Neuronal stem cell (in vitro differentiated cells): ENCODE measurements around the gene MED1.
A peak's percentile ranks its signal among the peaks of the same experiment; 100 is the strongest.

Experiments
- DNase-seq: peaks from one replicate; pipeline ENCODE4 v3.0.0-alpha.2; 2013; ENCODE audit warnings: low spot score
- H2AFZ ChIP-seq: one replicate; pipeline ENCODE4 v1.6.1; 2013; ENCODE audit warnings: mild to moderate bottlenecking, low read length, inconsistent platforms
- H2AK5ac ChIP-seq: 2 replicates; pipeline ENCODE4 v1.6.1; 2013; ENCODE audit warnings: low read depth, mild to moderate bottlenecking, inconsistent platforms, low read length, moderate library complexity, mixed read lengths
- H2BK120ac ChIP-seq: 2 replicates; pipeline ENCODE4 v1.6.1; 2013; ENCODE audit warnings: low read depth, mild to moderate bottlenecking, inconsistent platforms, low read length, moderate library complexity, mixed read lengths
- H2BK12ac ChIP-seq: one replicate; pipeline ENCODE4 v1.6.1; 2013; ENCODE audit warnings: low read length, inconsistent platforms
- H2BK15ac ChIP-seq: 2 replicates; pipeline ENCODE4 v1.6.1; 2013; ENCODE audit warnings: mild to moderate bottlenecking, low read length, inconsistent platforms, mixed read lengths
- H2BK5ac ChIP-seq: one replicate; pipeline ENCODE4 v1.6.1; 2013; ENCODE audit warnings: inconsistent platforms, mild to moderate bottlenecking, low read length, moderate library complexity
- H3K14ac ChIP-seq: one replicate; pipeline ENCODE4 v1.6.1; 2013; ENCODE audit warnings: low read length, inconsistent platforms
- H3K18ac ChIP-seq: 2 replicates; pipeline ENCODE4 v1.6.1; 2013; ENCODE audit warnings: low read length, inconsistent platforms
- H3K23ac ChIP-seq: 2 replicates; pipeline ENCODE4 v1.6.1; 2013; ENCODE audit warnings: low read depth, mild to moderate bottlenecking, mixed read lengths, low read length, inconsistent platforms; ENCODE audit not compliant: poor library complexity
- H3K27ac ChIP-seq: replicated peaks from 3 replicates; pipeline ENCODE4 v1.5.1; 2013; ENCODE audit warnings: low read length, inconsistent platforms
- H3K27me3 ChIP-seq, 3 experiments: 2 replicates each; pipeline ENCODE4 v1.6.1; 2013; ENCODE audit warnings: low read length in 3 of 3, mild to moderate bottlenecking in 2 of 3, inconsistent platforms in 1 of 3, low read depth in 1 of 3, mixed read lengths in 1 of 3, moderate library complexity in 1 of 3; ENCODE audit not compliant: control insufficient read depth in 3 of 3, insufficient read depth in 3 of 3
- H3K36me3 ChIP-seq, 2 donors: replicated peaks in 1 of 2; 2 replicates each; pipeline ENCODE4 v1.6.1; 2013; ENCODE audit warnings: low read length in 2 of 2; ENCODE audit not compliant: control insufficient read depth in 2 of 2, insufficient read depth in 2 of 2
- H3K4ac ChIP-seq: 2 replicates; pipeline ENCODE4 v1.6.1; 2013; ENCODE audit warnings: inconsistent platforms, mild to moderate bottlenecking, low read length, moderate library complexity
- H3K4me1 ChIP-seq, 2 donors: 1 replicate in 1 of 2; 2 replicates in 1 of 2; pipeline ENCODE4 v1.6.1; 2013; ENCODE audit warnings: low read length in 2 of 2, low read depth in 1 of 2; ENCODE audit not compliant: control insufficient read depth in 2 of 2, insufficient read depth in 1 of 2
- H3K4me2 ChIP-seq: one replicate; pipeline ENCODE4 v1.6.1; 2013; ENCODE audit warnings: mild to moderate bottlenecking, low read length, inconsistent platforms; ENCODE audit not compliant: insufficient read depth, poor library complexity, severe bottlenecking
- H3K4me3 ChIP-seq, 2 donors: 2 replicates each; pipeline ENCODE4 v1.5.1; 2013; ENCODE audit warnings: low read length in 2 of 2, mild to moderate bottlenecking in 2 of 2, inconsistent platforms in 1 of 2, moderate library complexity in 1 of 2
- H3K79me1 ChIP-seq: one replicate; pipeline ENCODE4 v1.6.1; 2013; ENCODE audit warnings: low read depth, mild to moderate bottlenecking, inconsistent platforms, low read length, moderate library complexity
- H3K9ac ChIP-seq: one replicate; pipeline ENCODE4 v1.6.1; 2013; ENCODE audit warnings: mild to moderate bottlenecking, low read depth, low read length, inconsistent platforms; ENCODE audit not compliant: poor library complexity
- H3K9me3 ChIP-seq, 2 donors: replicated peaks in 1 of 2; 2 replicates each; pipeline versions ENCODE3 to v1.6.1; 2013; ENCODE audit warnings: low read length in 2 of 2, mild to moderate bottlenecking in 2 of 2, inconsistent platforms in 1 of 2, low read depth in 1 of 2, mixed read lengths in 1 of 2, moderate library complexity in 1 of 2; ENCODE audit not compliant: control insufficient read depth in 2 of 2, insufficient read depth in 1 of 2
- H4K8ac ChIP-seq: one replicate; pipeline ENCODE4 v1.6.1; 2013; ENCODE audit warnings: low read depth, mild to moderate bottlenecking, inconsistent platforms, low read length, moderate library complexity
- H4K91ac ChIP-seq: one replicate; pipeline ENCODE4 v1.6.1; 2013; ENCODE audit warnings: low read length, low read depth, mild to moderate bottlenecking, inconsistent platforms; ENCODE audit not compliant: poor library complexity
- WGBS, 2 donors: extraction: QIAGEN DNeasy Blood & Tissue Kit; methylation state at CpG; one replicate each; pipeline ENCODE4 v1.1.7; 2013; ENCODE audit warnings: missing lambda C conversion rate in 2 of 2, mixed read lengths in 1 of 2; ENCODE audit not compliant: insufficient read length in 2 of 2, insufficient replicate concordance in 1 of 2; ENCODE audit errors: extremely low coverage in 2 of 2; 5-methylcytosine and 5-hydroxymethylcytosine counted together

MED1 gene

GRCh38 chr17:39462631-39463375, 11.7 kb upstream of the MED1 start:
- no CpG with 5 or more reads among the region's 28 CpGs for WGBS, 2 donors
- no peak for DNase-seq

GRCh38 chr17:39461926-39462569, 11.0 kb upstream of the MED1 start:
- DNase-seq = no peak
- H3K14ac ChIP-seq = no peak overlapping the region

More at GRCh38 chr17:39462631-39463375, 11.7 kb upstream of the MED1 start:
- peak overlapping the region; percentile 93 for H3K4me2 ChIP-seq
- H4K8ac ChIP-seq = no peak overlapping the region
- H2BK5ac ChIP-seq = no peak overlapping the region
- H3K4me3 ChIP-seq = peak overlapping the region; percentile 85 to 99
- H3K4me1 ChIP-seq = no peaks in the 10 kb centered on the region
- no peak overlapping the region for H2AK5ac ChIP-seq
- no peak overlapping the region for H3K27ac ChIP-seq
- H3K14ac ChIP-seq = no peak overlapping the region
- H2AFZ ChIP-seq = no peak overlapping the region
- H3K23ac ChIP-seq = peak overlapping the region; percentile 22
- no peak overlapping the region for H3K18ac ChIP-seq
- peak overlapping the region; percentile 96 for H3K9ac ChIP-seq
- H3K79me1 ChIP-seq = peaks cover 3% of the 10 kb centered on the region
- no peak overlapping the region for H2BK12ac ChIP-seq
- no peak overlapping the region for H2BK120ac ChIP-seq
- H3K9me3 ChIP-seq = no peaks in the 10 kb centered on the region
- no peak overlapping the region for H4K91ac ChIP-seq
- no peak overlapping the region for H2BK15ac ChIP-seq
- H3K36me3 ChIP-seq = peaks cover 0 to 35% of the 10 kb centered on the region in 2 donors
- no peak overlapping the region for H3K4ac ChIP-seq
- H3K27me3 ChIP-seq = no peaks in the 10 kb centered on the region

GRCh38 chr17:39461113-39461925, 10.3 kb upstream of the MED1 start, which contains the start of gene CDK12:
Gene CDK12 (plus strand): TSS chr17:39461486. CDS start chr17:39462072, 586 bp downstream.
- H3K27me3 ChIP-seq = no peaks in the 10 kb centered on the region
- peaks cover 0 to 23% of the 10 kb centered on the region in 2 donors for H3K36me3 ChIP-seq
- no peak within 1 kb of the TSS for H2BK12ac ChIP-seq
- WGBS, 2 donors = no CpG with 5 or more reads among the region's 51 CpGs
- peak within 1 kb of the TSS; percentile 90 for H2AK5ac ChIP-seq
- peak within 1 kb of the TSS; percentile 97 for H3K18ac ChIP-seq
- H3K14ac ChIP-seq = no peak within 1 kb of the TSS
- H2BK120ac ChIP-seq = no peak within 1 kb of the TSS
- no peak within 1 kb of the TSS for H4K91ac ChIP-seq
- peak within 1 kb of the TSS; percentile 93 for H3K4me2 ChIP-seq
- no peak within 1 kb of the TSS for H4K8ac ChIP-seq
- peaks cover 3% of the 10 kb centered on the region for H3K79me1 ChIP-seq
- H3K4me1 ChIP-seq = no peaks in the 10 kb centered on the region
- peak within 1 kb of the TSS; percentile 97 for H3K9ac ChIP-seq
- H3K27ac ChIP-seq = peak within 1 kb of the TSS; percentile 94
- H3K9me3 ChIP-seq = no peaks in the 10 kb centered on the region
- H2BK15ac ChIP-seq = peak within 1 kb of the TSS; percentile 41
- no peak within 1 kb of the TSS for H3K4ac ChIP-seq
- H2BK5ac ChIP-seq = no peak within 1 kb of the TSS
- peak within 1 kb of the TSS; percentile 89 for H2AFZ ChIP-seq
- H3K23ac ChIP-seq = peak within 1 kb of the TSS; percentile 38
- H3K4me3 ChIP-seq = peak within 1 kb of the TSS; percentile 85 to 99
- peak; percentile 99 for DNase-seq

More at GRCh38 chr17:39461926-39462569, 11.0 kb upstream of the MED1 start:
- no peak overlapping the region for H2BK12ac ChIP-seq
- H3K9ac ChIP-seq = peak overlapping the region; percentile 97
- H2BK15ac ChIP-seq = no peak overlapping the region
- no peaks in the 10 kb centered on the region for H3K9me3 ChIP-seq
- H3K4me2 ChIP-seq = peak overlapping the region; percentile 93
- H3K27me3 ChIP-seq = no peaks in the 10 kb centered on the region
- peak overlapping the region; percentile 89 for H2AFZ ChIP-seq
- no peak overlapping the region for H4K8ac ChIP-seq
- peak overlapping the region; percentile 90 for H2AK5ac ChIP-seq
- no peak overlapping the region for H2BK5ac ChIP-seq
- H3K23ac ChIP-seq = peak overlapping the region; percentile 38
- H3K27ac ChIP-seq = no peak overlapping the region
- H3K36me3 ChIP-seq = peaks cover 0 to 28% of the 10 kb centered on the region in 2 donors
- no peaks in the 10 kb centered on the region for H3K4me1 ChIP-seq
- H3K4ac ChIP-seq = no peak overlapping the region
- peak overlapping the region; percentile 85 to 99 for H3K4me3 ChIP-seq
- peak overlapping the region; percentile 13 for H3K18ac ChIP-seq
- WGBS, 2 donors = no CpG with 5 or more reads among the region's 34 CpGs
- H3K79me1 ChIP-seq = peaks cover 3% of the 10 kb centered on the region
- no peak overlapping the region for H2BK120ac ChIP-seq
- no peak overlapping the region for H4K91ac ChIP-seq
